GM12878 (cell line): Measurements from ENCODE around the gene SCIN. TPM values are rescaled to one million over a fixed set of nuclear protein-coding genes. Genes with fewer than 3 reads are reported as not detected.

Source experiments
- ATAC-seq: fragments of 200-7000 bp; cut with Tn5 transposase; 3 replicates; pipeline ENCODE4 v1.9.1; 2020; ENCODE audit warnings: mild to moderate bottlenecking, moderate library complexity
- BruUV-seq: library from RNA; stranded (reverse); fragments of 400-500 nt; replicated peaks from 2 replicates; lab custom pipeline; 2021; lab: Mats Ljungman, UMichigan
- CTCF ChIA-PET: fragments of 300-600 bp; sonication (Branson Sonifier 250); formaldehyde crosslinking; extraction: SDS; loops from one replicate; lab custom pipeline; 2021; ENCODE audit warnings: inconsistent platforms; lab: Yijun Ruan, JAX
- POLR2A ChIA-PET: fragments of 350-600 bp; formaldehyde crosslinking; extraction: SDS; loops from one replicate; lab custom pipeline; 2021; ENCODE audit warnings: inconsistent platforms; lab: Charles Lee
- RAD21 ChIA-PET: fragments of 300-600 bp; sonication (Branson Sonifier 250); formaldehyde crosslinking; loops from one replicate; lab custom pipeline; 2023; ENCODE audit warnings: antibody characterized with exemption; ENCODE audit not compliant: unreplicated experiment; lab: Charles Lee
- SMC1A ChIA-PET: fragments of 300-600 bp; sonication (Branson Sonifier 250); formaldehyde crosslinking; loops from one replicate; lab custom pipeline; 2023; ENCODE audit not compliant: unreplicated experiment, uncharacterized antibody; lab: Charles Lee
- DNase-seq: peaks from one replicate; pipeline ENCODE4 v3.0.0-alpha.2; 2011; ENCODE audit warnings: low read depth, low spot score
- FAIRE-seq: peaks from 3 replicates; lab custom pipeline; 2011; peaks lifted over from hg19 to GRCh38; lab: Jason Lieb, UNC
- H2AFZ ChIP-seq: 2 replicates; pipeline ENCODE4 v1.6.0; 2011; ENCODE audit warnings: low read depth, low read length, control low read depth; ENCODE audit not compliant: control insufficient read depth
- H3K27ac ChIP-seq: 2 replicates; pipeline ENCODE4 v1.5.1; 2011; ENCODE audit warnings: control low read depth; ENCODE audit not compliant: control insufficient read depth, insufficient read depth
- H3K27me3 ChIP-seq, 2 experiments: replicated peaks in 1 of 2; 2 replicates each; pipeline versions ENCODE4 v1.6.0 to v1.6.1; 2011; ENCODE audit warnings: low read length in 1 of 2; ENCODE audit not compliant: control insufficient read depth in 2 of 2, insufficient read depth in 2 of 2
- H3K36me3 ChIP-seq, 2 experiments: 2 replicates each; pipeline ENCODE4 v1.5.1; 2011; ENCODE audit warnings: low read length in 1 of 2; ENCODE audit not compliant: control insufficient read depth in 2 of 2, insufficient read depth in 2 of 2
- H3K4me1 ChIP-seq: 2 replicates; pipeline ENCODE4 v1.6.1; 2011; ENCODE audit warnings: mild to moderate bottlenecking, low read length, moderate library complexity, mixed read lengths; ENCODE audit not compliant: control insufficient read depth, insufficient read depth
- H3K4me2 ChIP-seq: 2 replicates; pipeline ENCODE4 v1.6.0; 2011; ENCODE audit warnings: control low read depth; ENCODE audit not compliant: control insufficient read depth, insufficient read depth
- H3K4me3 ChIP-seq: fragments of 200-600 bp; sonication (generic); 2 replicates; pipeline ENCODE4 v1.5.1; 2016
- H3K79me2 ChIP-seq: 2 replicates; pipeline ENCODE4 v1.6.0; 2011; ENCODE audit warnings: low read length; ENCODE audit not compliant: control insufficient read depth, insufficient read depth
- H3K9ac ChIP-seq: 2 replicates; pipeline ENCODE4 v1.8.0; 2011; ENCODE audit warnings: low read length, control low read depth, mixed read lengths; ENCODE audit not compliant: control insufficient read depth, insufficient read depth
- H3K9me3 ChIP-seq: replicated peaks from 3 replicates; pipeline ENCODE4 v1.5.1; 2011; ENCODE audit warnings: mild to moderate bottlenecking, low read length; ENCODE audit not compliant: control insufficient read depth, insufficient read depth
- H4K20me1 ChIP-seq: 2 replicates; pipeline ENCODE4 v1.6.0; 2011; ENCODE audit not compliant: control insufficient read depth, insufficient read depth
- ATF2 ChIP-seq: IDR thresholded peaks from 2 replicates; pipeline ENCODE4 v1.6.1; 2012; ENCODE audit warnings: low read length, inconsistent platforms
- CBFB ChIP-seq: IDR thresholded peaks from 2 replicates; pipeline ENCODE4 v1.6.1; 2016; ENCODE audit warnings: antibody characterized with exemption, low read depth
- CHD2 ChIP-seq: IDR thresholded peaks from 2 replicates; pipeline ENCODE4 v1.6.1; 2011; ENCODE audit warnings: low read depth, low read length, improper control_type of control experiment, borderline replicate concordance
- CREM ChIP-seq: IDR thresholded peaks from 2 replicates; pipeline ENCODE4 v1.6.1; 2014; ENCODE audit warnings: antibody characterized with exemption, low read depth
- JUNB ChIP-seq: IDR thresholded peaks from 2 replicates; pipeline ENCODE4 v1.6.1; 2016; ENCODE audit warnings: antibody characterized with exemption, mild to moderate bottlenecking
- MEF2A ChIP-seq: IDR thresholded peaks from 2 replicates; pipeline ENCODE4 v1.6.1; 2011; ENCODE audit warnings: low read depth, mild to moderate bottlenecking, low read length, moderate library complexity; ENCODE audit not compliant: insufficient read depth
- PAX5 ChIP-seq: IDR thresholded peaks from 2 replicates; pipeline ENCODE4 v1.6.1; 2011; ENCODE audit warnings: low read depth, low read length, borderline replicate concordance
- RUNX3 ChIP-seq: IDR thresholded peaks from 2 replicates; pipeline ENCODE4 v1.6.1; 2012; ENCODE audit warnings: low read length, inconsistent platforms
- SMAD1 ChIP-seq: fragments of 450-650 bp; IDR thresholded peaks from 2 replicates; pipeline ENCODE4 v1.6.1; 2018; ENCODE audit warnings: mild to moderate bottlenecking, low read depth; ENCODE audit not compliant: partially characterized antibody
- SMARCA5 ChIP-seq: fragments of 450-650 bp; IDR thresholded peaks from 2 replicates; pipeline ENCODE4 v1.6.1; 2017; ENCODE audit warnings: mild to moderate bottlenecking
- USF1 ChIP-seq: IDR thresholded peaks from 2 replicates; pipeline ENCODE4 v1.6.1; 2011; ENCODE audit warnings: borderline replicate concordance, low read depth, mild to moderate bottlenecking, moderate library complexity, mixed read lengths, low read length; ENCODE audit not compliant: insufficient read depth; ENCODE audit errors: extremely low read length
- ZBED1 ChIP-seq: IDR thresholded peaks from 2 replicates; pipeline ENCODE4 v1.6.1; 2016; ENCODE audit warnings: borderline replicate concordance
- WGBS: methylation state at CpG from one replicate; pipeline ENCODE4 v1.1.6; 2016; ENCODE audit warnings: low lambda C conversion rate; ENCODE audit not compliant: insufficient replicate concordance, insufficient coverage; ENCODE audit errors: missing lambda C conversion rate; 5-methylcytosine and 5-hydroxymethylcytosine counted together
- in situ Hi-C: fragments of 300-500 bp; cut with MboI; formaldehyde crosslinking; loops from 9 replicates; pipeline ENCODE4 v1.14.3; 2018; ENCODE audit warnings: mixed read lengths
- intact Hi-C: fragments of 100-400 bp; cut with micrococcal nuclease; formaldehyde crosslinking; loops from one replicate; pipeline ENCODE4 v1.14.2; 2022; ENCODE audit not compliant: unreplicated experiment
- polyA plus RNA-seq, 11 experiments: library from polyadenylated mRNA; depleted of rRNA in 4 of 11; unstranded in 6 of 11; stranded (reverse) in 5 of 11; fragments of >200 nt; fragmentation: Nextera tagmentation in 4 of 11; fragmentation: Illumina TruSeq in 1 of 11; extraction: Ambion mirVana in 4 of 11; extraction: Trizol in 1 of 11; gene quantifications; 1 replicate in 1 of 11; 2 replicates in 10 of 11; pipeline versions ENCODE4 v1.2.1 to v1.2.3, GENCODE V29; 2011 to 2016; ENCODE audit warnings: inconsistent platforms in 2 of 11, missing spikeins in 2 of 11, low read depth in 1 of 11
- total RNA-seq, 4 experiments: library from RNA; depleted of rRNA in 3 of 4; stranded (reverse); fragments of >200 nt in 3 of 4; fragmentation: Illumina TruSeq in 1 of 4; extraction: Trizol in 1 of 4; gene quantifications; 2 replicates each; pipeline versions ENCODE4 v1.2.1 to v1.2.3, GENCODE V29; 2013 to 2021
- TF ChIP-seq, protein P1 (sequence below): fragments of 450-650 bp; IDR thresholded peaks from 2 replicates; pipeline ENCODE4 v1.6.1; 2017; ENCODE audit warnings: low read depth, mild to moderate bottlenecking, moderate library complexity

SCIN gene
- total and polyA plus RNA-seq, 10 of the 15 experiments (the other 5 are each of a cell fraction or from before 2014, with no cell fraction given), result 0.23 to 2.1 (median 1.0) TPM

DNA sequence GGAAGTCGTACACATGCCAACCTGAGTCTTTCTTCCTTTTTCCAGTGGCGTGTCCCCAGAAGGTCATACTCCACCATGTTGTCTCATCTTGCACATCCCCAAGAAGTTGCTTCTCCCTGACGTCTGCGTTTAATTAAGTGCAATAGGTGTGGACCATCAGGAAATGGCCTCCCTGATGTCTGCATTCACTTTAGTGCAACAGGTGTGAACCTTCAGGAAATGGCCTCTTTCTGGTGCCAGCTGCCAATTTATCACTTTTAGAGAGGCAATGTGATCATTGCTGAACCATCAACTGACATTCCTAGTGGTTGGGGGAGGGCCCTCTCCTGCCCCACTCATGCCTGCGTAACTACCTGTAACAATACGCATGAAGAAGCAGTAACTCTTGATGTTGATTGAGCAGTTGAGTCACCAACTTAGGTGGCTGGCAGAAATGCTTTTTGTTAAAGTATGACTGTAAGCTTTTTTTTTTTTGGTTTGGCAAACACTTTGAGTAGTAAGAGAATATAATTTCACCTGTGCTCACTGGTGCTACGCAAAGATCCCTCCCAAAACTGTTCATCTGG lies 25.8 kb downstream of the SCIN start (continued):
- TF ChIP-seq, protein P1, sequence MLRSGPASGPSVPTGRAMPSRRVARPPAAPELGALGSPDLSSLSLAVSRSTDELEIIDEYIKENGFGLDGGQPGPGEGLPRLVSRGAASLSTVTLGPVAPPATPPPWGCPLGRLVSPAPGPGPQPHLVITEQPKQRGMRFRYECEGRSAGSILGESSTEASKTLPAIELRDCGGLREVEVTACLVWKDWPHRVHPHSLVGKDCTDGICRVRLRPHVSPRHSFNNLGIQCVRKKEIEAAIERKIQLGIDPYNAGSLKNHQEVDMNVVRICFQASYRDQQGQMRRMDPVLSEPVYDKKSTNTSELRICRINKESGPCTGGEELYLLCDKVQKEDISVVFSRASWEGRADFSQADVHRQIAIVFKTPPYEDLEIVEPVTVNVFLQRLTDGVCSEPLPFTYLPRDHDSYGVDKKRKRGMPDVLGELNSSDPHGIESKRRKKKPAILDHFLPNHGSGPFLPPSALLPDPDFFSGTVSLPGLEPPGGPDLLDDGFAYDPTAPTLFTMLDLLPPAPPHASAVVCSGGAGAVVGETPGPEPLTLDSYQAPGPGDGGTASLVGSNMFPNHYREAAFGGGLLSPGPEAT, result no peak
- TF ChIP-seq USF1 (no peak), ATF2 (no peak), CHD2 (no peak), PAX5 (no peak), SMAD1 (no peak)

GRCh38 chr7:12601302-12601869 lies 30.9 kb downstream of the SCIN start:
- DNase-seq (no peak), FAIRE-seq (peak; percentile 38)
- peak; percentile 83 for TF ChIP-seq RUNX3
- peak; percentile 24; the same call in 1 of the 2 replicates for TF ChIP-seq JUNB
- no peak for TF ChIP-seq SMARCA5
- TF ChIP-seq CBFB, result 0 out of 2 replicates have a peak, but pooled peaks have one; percentile 24
- TF ChIP-seq ZBED1, result no peak
- 0 out of 2 replicates have a peak, but pooled peaks have one; percentile 15 for TF ChIP-seq MEF2A
- TF ChIP-seq CREM, result 0 out of 2 replicates have a peak, but pooled peaks have one; percentile 14

More at GRCh38 chr7:12601302-12601869, 30.9 kb downstream of the SCIN start:
- Histone ChIP-seq H4K20me1 (no peaks in the 10 kb centered on the region), H3K36me3 (no peaks in the 10 kb centered on the region), H3K4me1 (peaks cover 3% of the 10 kb centered on the region; the same call in 1 of the 2 replicates), H3K79me2 (no peaks in the 10 kb centered on the region), H3K4me2 (no peak overlapping the region), H3K9me3 (no peaks in the 10 kb centered on the region; the same call in 1 of the 3 replicates), H3K9ac (no peak overlapping the region), H3K27ac (no peak overlapping the region), H2AFZ (no peak overlapping the region), H3K27me3 (no peaks in the 10 kb centered on the region), H3K4me3 (no peak overlapping the region)
- ChIA-PET POLR2A (no interaction called here), SMC1A (no interaction called here), CTCF (no interaction called here), RAD21 (no interaction called here)
- in situ Hi-C loops (no loop called here), intact Hi-C loops (no loop called here)
- ATAC-seq, result peak; percentile 76
- 0% methylated on average over 1 of the region's 1 CpG for WGBS
- BruUV-seq, result no TSS peak
